ENCODE measurements around the gene TMEM243. TPM values are rescaled to one million over a fixed set of nuclear protein-coding genes. Genes with fewer than 3 reads are reported as not detected.

The TMEM243 gene
- total RNA-seq, 1 donor from 2014 or later, result 24.0 TPM

DNA sequence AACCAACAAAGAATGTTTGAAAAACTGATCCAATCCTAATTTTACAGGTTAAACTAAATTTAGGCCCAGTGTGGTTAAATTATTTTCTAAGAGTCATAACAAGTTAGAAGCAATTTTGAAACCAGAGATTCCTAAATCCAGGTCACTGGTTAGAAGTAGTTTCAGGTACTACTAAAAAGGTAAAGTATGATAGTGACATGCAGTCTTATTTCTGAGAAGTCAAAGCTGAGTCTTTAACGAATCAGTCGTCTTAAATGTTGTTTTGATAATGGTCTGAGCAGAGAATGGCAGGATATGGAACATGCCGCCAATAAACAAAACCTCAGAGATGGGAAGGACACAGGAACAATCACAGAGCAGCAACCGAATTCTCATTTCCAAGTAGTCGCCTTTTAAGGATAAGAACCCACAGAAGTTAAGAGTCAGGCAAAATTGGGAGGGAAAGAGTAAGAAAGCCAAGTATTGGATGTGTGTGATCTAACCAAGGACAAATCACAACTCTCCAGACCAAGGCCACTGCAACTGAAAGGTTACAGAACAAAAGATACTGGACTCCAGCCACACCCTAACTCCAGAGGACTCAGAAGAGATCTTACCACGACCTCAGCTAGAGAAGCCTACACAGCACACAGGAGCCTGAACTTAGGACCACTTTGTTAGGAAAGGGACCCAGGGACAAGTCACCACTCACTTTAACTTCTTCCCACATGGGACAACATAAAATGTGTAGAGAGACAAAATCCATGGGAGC is 19.7 kb downstream of the TMEM243 start:
- no peak overlapping the region for H3K9ac ChIP-seq (ENCODE audit: low read depth in 1 of 3, low read length in 3 of 3)
- H3K27me3 ChIP-seq (ENCODE audit: control insufficient read depth in 3 of 3, insufficient read depth in 3 of 3, low read length in 3 of 3), result no peaks in the 10 kb centered on the region
- H3K4me1 ChIP-seq (ENCODE audit: control insufficient read depth in 3 of 3, insufficient read depth in 3 of 3, low read length in 3 of 3), result peaks cover 2 to 6% (median 4%) of the 10 kb centered on the region in 3 donors
- H3K9me3 ChIP-seq (ENCODE audit: control insufficient read depth in 3 of 3, low read length in 3 of 3), result peaks cover 0 to 3% (median 0%) of the 10 kb centered on the region in 3 donors
- H3K27ac ChIP-seq (ENCODE audit: low read depth, low read length), result no peak overlapping the region
- H3K4me3 ChIP-seq (ENCODE audit: low read length in 3 of 3), result no peak overlapping the region
- peaks cover 18 to 26% (median 22%) of the 10 kb centered on the region in 3 donors for H3K36me3 ChIP-seq (ENCODE audit: control insufficient read depth in 3 of 3, insufficient read depth in 3 of 3, low read length in 3 of 3)

DNA sequence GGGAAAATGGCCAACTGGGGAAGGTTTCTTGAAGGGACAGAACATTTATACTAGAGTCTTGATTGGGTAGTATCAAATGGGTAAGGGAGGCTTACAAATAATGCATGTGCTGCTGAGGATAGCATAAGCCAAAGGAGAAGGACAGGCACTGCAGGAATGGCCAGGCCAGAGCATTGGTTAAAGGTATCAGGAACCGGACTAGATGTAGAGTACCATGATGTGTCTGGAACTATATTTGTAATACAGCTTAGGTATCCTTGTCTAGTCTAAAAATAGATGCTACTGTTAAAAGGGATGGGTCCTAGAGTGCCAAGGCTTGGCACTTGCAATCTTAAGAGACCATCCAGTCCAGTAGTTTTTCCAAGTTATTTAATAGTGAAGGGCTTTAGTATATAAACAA is 20.3 kb downstream of the TMEM243 start:
- Histone ChIP-seq H3K27me3 (ENCODE audit: control insufficient read depth in 3 of 3, insufficient read depth in 3 of 3, low read length in 3 of 3) (no peaks in the 10 kb centered on the region), H3K9me3 (ENCODE audit: control insufficient read depth in 3 of 3, low read length in 3 of 3) (no peaks in the 10 kb centered on the region), H3K36me3 (ENCODE audit: control insufficient read depth in 3 of 3, insufficient read depth in 3 of 3, low read length in 3 of 3) (peaks cover 20 to 33% (median 28%) of the 10 kb centered on the region in 3 donors), H3K4me3 (ENCODE audit: low read length in 3 of 3) (no peak overlapping the region), H3K4me1 (ENCODE audit: control insufficient read depth in 3 of 3, insufficient read depth in 3 of 3, low read length in 3 of 3) (peaks cover 2 to 6% (median 4%) of the 10 kb centered on the region in 3 donors), H3K9ac (ENCODE audit: low read depth in 1 of 3, low read length in 3 of 3) (no peak overlapping the region), H3K27ac (ENCODE audit: low read depth, low read length) (no peak overlapping the region)

- no peak overlapping the region for H3K9ac ChIP-seq (ENCODE audit: low read depth in 1 of 3, low read length in 3 of 3)
- no peak overlapping the region for H3K4me3 ChIP-seq (ENCODE audit: low read length in 3 of 3)
- H3K9me3 ChIP-seq (ENCODE audit: control insufficient read depth in 3 of 3, low read length in 3 of 3), result no peaks in the 10 kb centered on the region
- no peaks in the 10 kb centered on the region for H3K4me1 ChIP-seq (ENCODE audit: control insufficient read depth in 3 of 3, insufficient read depth in 3 of 3, low read length in 3 of 3)
- no peak overlapping the region for H3K27ac ChIP-seq (ENCODE audit: low read depth, low read length)
- H3K36me3 ChIP-seq (ENCODE audit: control insufficient read depth in 3 of 3, insufficient read depth in 3 of 3, low read length in 3 of 3), result peaks cover 42 to 73% (median 70%) of the 10 kb centered on the region in 3 donors
- H3K27me3 ChIP-seq (ENCODE audit: control insufficient read depth in 3 of 3, insufficient read depth in 3 of 3, low read length in 3 of 3), result no peaks in the 10 kb centered on the region
Measured at GRCh38 chr7:87193912-87194311, 25.6 kb downstream of the TMEM243 start.

DNA sequence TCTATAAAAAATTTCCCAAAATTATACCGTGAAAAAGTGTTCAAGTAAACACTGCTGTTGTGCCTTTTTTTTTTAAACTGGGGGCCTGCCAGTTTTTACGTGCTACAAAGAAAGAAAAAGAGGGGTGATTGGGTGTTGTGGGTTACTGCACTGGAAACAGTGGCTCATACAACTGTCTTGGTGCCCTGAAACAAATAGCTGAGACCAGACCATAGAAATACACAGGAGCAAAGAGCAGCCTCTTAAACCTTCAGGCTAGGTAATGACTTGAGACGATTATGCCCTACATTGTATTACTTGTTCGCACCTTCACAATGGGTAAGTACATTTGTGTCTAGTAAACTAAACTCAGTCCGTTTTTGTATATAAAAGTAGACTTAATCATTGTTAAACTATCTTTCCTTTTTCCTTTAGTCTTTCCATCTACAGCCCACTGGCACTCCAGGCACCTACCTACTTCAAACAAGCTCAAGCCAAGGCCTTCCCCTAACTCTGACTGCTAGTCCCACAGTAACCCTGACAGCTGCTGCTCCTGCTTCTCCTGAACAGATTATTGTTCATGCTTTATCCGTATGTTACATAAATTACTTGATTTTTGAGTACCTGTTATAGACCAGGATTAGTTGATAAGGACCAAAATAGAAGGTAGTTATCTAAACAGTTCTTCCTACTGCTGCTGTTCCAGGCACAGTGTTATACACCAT is 26.6 kb downstream of the TMEM243 start:
- H3K36me3 ChIP-seq (ENCODE audit: control insufficient read depth in 3 of 3, insufficient read depth in 3 of 3, low read length in 3 of 3), result peaks cover 41 to 83% (median 74%) of the 10 kb centered on the region in 3 donors

GRCh38 chr7:87190783-87191182 is 28.7 kb downstream of the TMEM243 start:
- Histone ChIP-seq H3K27me3 (ENCODE audit: control insufficient read depth in 3 of 3, insufficient read depth in 3 of 3, low read length in 3 of 3) (no peaks in the 10 kb centered on the region), H3K27ac (ENCODE audit: low read depth, low read length) (no peak overlapping the region), H3K4me3 (ENCODE audit: low read length in 3 of 3) (no peak overlapping the region), H3K36me3 (ENCODE audit: control insufficient read depth in 3 of 3, insufficient read depth in 3 of 3, low read length in 3 of 3) (peaks cover 37 to 84% (median 67%) of the 10 kb centered on the region in 3 donors), H3K9ac (ENCODE audit: low read depth in 1 of 3, low read length in 3 of 3) (no peak overlapping the region), H3K9me3 (ENCODE audit: control insufficient read depth in 3 of 3, low read length in 3 of 3) (no peaks in the 10 kb centered on the region), H3K4me1 (ENCODE audit: control insufficient read depth in 3 of 3, insufficient read depth in 3 of 3, low read length in 3 of 3) (no peaks in the 10 kb centered on the region)

More for the DNA sequence above, 26.6 kb downstream of the TMEM243 start:
- no peaks in the 10 kb centered on the region for H3K27me3 ChIP-seq (ENCODE audit: control insufficient read depth in 3 of 3, insufficient read depth in 3 of 3, low read length in 3 of 3)
- no peaks in the 10 kb centered on the region for H3K9me3 ChIP-seq (ENCODE audit: control insufficient read depth in 3 of 3, low read length in 3 of 3)
- H3K9ac ChIP-seq (ENCODE audit: low read depth in 1 of 3, low read length in 3 of 3), result no peak overlapping the region
- H3K4me3 ChIP-seq (ENCODE audit: low read length in 3 of 3), result no peak overlapping the region
- H3K4me1 ChIP-seq (ENCODE audit: control insufficient read depth in 3 of 3, insufficient read depth in 3 of 3, low read length in 3 of 3), result no peaks in the 10 kb centered on the region
- no peak overlapping the region for H3K27ac ChIP-seq (ENCODE audit: low read depth, low read length)

- Histone ChIP-seq H3K36me3 (ENCODE audit: control insufficient read depth in 3 of 3, insufficient read depth in 3 of 3, low read length in 3 of 3) (peaks cover 30 to 80% (median 63%) of the 10 kb centered on the region in 3 donors), H3K4me3 (ENCODE audit: low read length in 3 of 3) (no peak overlapping the region), H3K4me1 (ENCODE audit: control insufficient read depth in 3 of 3, insufficient read depth in 3 of 3, low read length in 3 of 3) (no peaks in the 10 kb centered on the region), H3K9ac (ENCODE audit: low read depth in 1 of 3, low read length in 3 of 3) (no peak overlapping the region), H3K27ac (ENCODE audit: low read depth, low read length) (no peak overlapping the region), H3K9me3 (ENCODE audit: control insufficient read depth in 3 of 3, low read length in 3 of 3) (no peaks in the 10 kb centered on the region), H3K27me3 (ENCODE audit: control insufficient read depth in 3 of 3, insufficient read depth in 3 of 3, low read length in 3 of 3) (no peaks in the 10 kb centered on the region)
Measured at GRCh38 chr7:87188930-87189329, 30.6 kb downstream of the TMEM243 start.

DNA sequence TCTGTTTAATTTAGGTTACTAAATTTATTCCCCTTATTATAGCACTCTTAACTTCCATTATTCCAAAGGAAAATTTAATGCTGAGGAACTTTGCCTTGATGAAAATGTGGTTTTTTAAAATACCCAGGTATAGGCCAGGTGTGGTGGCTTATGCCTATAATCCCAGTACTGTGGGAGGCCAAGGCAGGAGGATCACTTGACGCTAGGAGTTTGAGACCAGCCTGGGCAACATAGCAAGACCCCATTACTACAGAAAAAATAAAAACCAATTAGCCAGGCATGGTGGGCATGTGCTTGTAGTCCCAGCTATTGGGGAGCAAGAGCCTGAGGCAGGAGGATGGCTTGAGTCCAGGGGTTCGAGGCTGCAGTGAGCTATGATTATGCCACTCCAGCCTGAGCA is 32.4 kb downstream of the TMEM243 start:
- Histone ChIP-seq H3K9ac (ENCODE audit: low read depth in 1 of 3, low read length in 3 of 3) (no peak overlapping the region), H3K4me3 (ENCODE audit: low read length in 3 of 3) (no peak overlapping the region), H3K27me3 (ENCODE audit: control insufficient read depth in 3 of 3, insufficient read depth in 3 of 3, low read length in 3 of 3) (no peaks in the 10 kb centered on the region), H3K9me3 (ENCODE audit: control insufficient read depth in 3 of 3, low read length in 3 of 3) (no peaks in the 10 kb centered on the region), H3K4me1 (ENCODE audit: control insufficient read depth in 3 of 3, insufficient read depth in 3 of 3, low read length in 3 of 3) (no peaks in the 10 kb centered on the region), H3K36me3 (ENCODE audit: control insufficient read depth in 3 of 3, insufficient read depth in 3 of 3, low read length in 3 of 3) (peaks cover 23 to 79% (median 67%) of the 10 kb centered on the region in 3 donors), H3K27ac (ENCODE audit: low read depth, low read length) (no peak overlapping the region)

DNA sequence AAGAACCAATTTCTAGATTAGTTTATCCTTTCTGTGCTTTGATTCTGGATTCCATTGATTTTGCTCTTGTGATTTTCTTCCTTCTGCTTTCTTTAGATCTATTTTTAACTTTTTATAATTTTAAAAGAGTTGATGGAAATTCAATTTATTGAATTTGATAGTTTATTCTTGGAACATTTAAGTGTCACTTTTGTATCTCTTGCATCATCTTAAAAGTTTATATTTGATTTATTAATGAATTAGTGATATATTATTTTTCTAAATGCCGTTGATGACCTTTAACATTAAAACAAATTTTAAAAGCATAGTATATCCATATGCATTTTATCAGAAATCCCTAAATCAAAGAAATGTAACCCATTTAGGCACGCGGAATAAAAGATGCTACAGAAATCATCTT is 40.4 kb downstream of the TMEM243 start:
- H3K4me3 ChIP-seq (ENCODE audit: low read length in 3 of 3), result no peak overlapping the region
- no peaks in the 10 kb centered on the region for H3K4me1 ChIP-seq (ENCODE audit: control insufficient read depth in 3 of 3, insufficient read depth in 3 of 3, low read length in 3 of 3)
- no peaks in the 10 kb centered on the region for H3K9me3 ChIP-seq (ENCODE audit: control insufficient read depth in 3 of 3, low read length in 3 of 3)
- no peaks in the 10 kb centered on the region for H3K27me3 ChIP-seq (ENCODE audit: control insufficient read depth in 3 of 3, insufficient read depth in 3 of 3, low read length in 3 of 3)
- H3K27ac ChIP-seq (ENCODE audit: low read depth, low read length), result no peak overlapping the region
- no peak overlapping the region for H3K9ac ChIP-seq (ENCODE audit: low read depth in 1 of 3, low read length in 3 of 3)
- H3K36me3 ChIP-seq (ENCODE audit: control insufficient read depth in 3 of 3, insufficient read depth in 3 of 3, low read length in 3 of 3), result peaks cover 6 to 45% (median 36%) of the 10 kb centered on the region in 3 donors

GRCh38 chr7:87178320-87178719 is 41.2 kb downstream of the TMEM243 start:
- peaks cover 6 to 48% (median 36%) of the 10 kb centered on the region in 3 donors for H3K36me3 ChIP-seq (ENCODE audit: control insufficient read depth in 3 of 3, insufficient read depth in 3 of 3, low read length in 3 of 3)
- no peaks in the 10 kb centered on the region for H3K27me3 ChIP-seq (ENCODE audit: control insufficient read depth in 3 of 3, insufficient read depth in 3 of 3, low read length in 3 of 3)
- no peaks in the 10 kb centered on the region for H3K4me1 ChIP-seq (ENCODE audit: control insufficient read depth in 3 of 3, insufficient read depth in 3 of 3, low read length in 3 of 3)
- H3K9ac ChIP-seq (ENCODE audit: low read depth in 1 of 3, low read length in 3 of 3), result no peak overlapping the region
- no peaks in the 10 kb centered on the region for H3K9me3 ChIP-seq (ENCODE audit: control insufficient read depth in 3 of 3, low read length in 3 of 3)
- H3K4me3 ChIP-seq (ENCODE audit: low read length in 3 of 3), result no peak overlapping the region
- H3K27ac ChIP-seq (ENCODE audit: low read depth, low read length), result no peak overlapping the region

DNA sequence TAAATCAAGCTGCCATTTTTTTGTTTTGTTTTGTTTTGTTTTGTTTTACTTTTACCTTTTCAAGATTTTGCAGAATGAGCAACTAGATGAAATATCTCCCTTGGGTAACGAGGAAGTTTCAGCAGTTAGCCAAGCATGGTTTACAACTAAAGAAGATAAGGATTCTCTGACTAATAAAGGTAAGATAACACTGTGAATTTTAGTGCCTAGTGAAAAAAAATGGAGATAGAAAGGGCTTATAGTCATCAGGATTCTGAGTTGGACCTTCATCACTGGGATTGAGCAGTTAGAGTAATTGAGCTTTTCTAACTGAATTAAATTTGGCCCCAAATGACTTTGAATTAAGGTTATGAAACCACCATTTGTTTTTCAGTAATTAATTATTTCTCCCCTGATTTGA is 46.1 kb downstream of the TMEM243 start:
- H3K9ac ChIP-seq (ENCODE audit: low read depth in 1 of 3, low read length in 3 of 3), result no peak overlapping the region
- no peak overlapping the region for H3K27ac ChIP-seq (ENCODE audit: low read depth, low read length)
- H3K36me3 ChIP-seq (ENCODE audit: control insufficient read depth in 3 of 3, insufficient read depth in 3 of 3, low read length in 3 of 3), result peaks cover 21 to 66% (median 64%) of the 10 kb centered on the region in 3 donors
- no peak overlapping the region for H3K4me3 ChIP-seq (ENCODE audit: low read length in 3 of 3)
- H3K4me1 ChIP-seq (ENCODE audit: control insufficient read depth in 3 of 3, insufficient read depth in 3 of 3, low read length in 3 of 3), result no peaks in the 10 kb centered on the region
- no peaks in the 10 kb centered on the region for H3K9me3 ChIP-seq (ENCODE audit: control insufficient read depth in 3 of 3, low read length in 3 of 3)
- no peaks in the 10 kb centered on the region for H3K27me3 ChIP-seq (ENCODE audit: control insufficient read depth in 3 of 3, insufficient read depth in 3 of 3, low read length in 3 of 3)
